GM19099 (cell line): ENCODE measurements around the gene ATRNL1.

ENCODE experiments used
- POLR2A ChIP-seq: IDR thresholded peaks from 3 replicates; pipeline ENCODE4 v1.6.1; 2011; ENCODE audit warnings: low read depth; ENCODE audit not compliant: insufficient read length; ENCODE audit errors: extremely low read depth

Gene ATRNL1

DNA sequence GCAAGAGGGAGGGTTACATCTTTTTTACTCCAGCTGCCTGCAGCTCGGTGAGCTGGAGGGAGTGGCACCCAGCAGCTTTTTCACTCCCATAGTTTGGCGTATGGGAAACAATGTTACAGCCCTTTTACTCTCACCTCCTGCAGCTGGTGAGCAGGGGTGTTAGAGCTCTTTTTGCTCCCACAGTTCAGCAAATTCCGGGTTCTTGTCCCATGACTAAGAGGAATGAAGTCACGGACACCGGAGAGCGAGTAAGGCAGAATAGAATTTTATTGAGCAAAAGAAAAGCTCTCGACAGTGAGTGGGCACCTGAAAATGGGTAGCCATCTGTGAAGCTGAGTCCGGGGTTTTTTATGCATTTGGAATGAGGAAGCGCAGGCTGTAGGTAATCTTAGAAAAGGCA lies 733.2 kb downstream of the ATRNL1 start:
- no peak for TF ChIP-seq POLR2A

DNA sequence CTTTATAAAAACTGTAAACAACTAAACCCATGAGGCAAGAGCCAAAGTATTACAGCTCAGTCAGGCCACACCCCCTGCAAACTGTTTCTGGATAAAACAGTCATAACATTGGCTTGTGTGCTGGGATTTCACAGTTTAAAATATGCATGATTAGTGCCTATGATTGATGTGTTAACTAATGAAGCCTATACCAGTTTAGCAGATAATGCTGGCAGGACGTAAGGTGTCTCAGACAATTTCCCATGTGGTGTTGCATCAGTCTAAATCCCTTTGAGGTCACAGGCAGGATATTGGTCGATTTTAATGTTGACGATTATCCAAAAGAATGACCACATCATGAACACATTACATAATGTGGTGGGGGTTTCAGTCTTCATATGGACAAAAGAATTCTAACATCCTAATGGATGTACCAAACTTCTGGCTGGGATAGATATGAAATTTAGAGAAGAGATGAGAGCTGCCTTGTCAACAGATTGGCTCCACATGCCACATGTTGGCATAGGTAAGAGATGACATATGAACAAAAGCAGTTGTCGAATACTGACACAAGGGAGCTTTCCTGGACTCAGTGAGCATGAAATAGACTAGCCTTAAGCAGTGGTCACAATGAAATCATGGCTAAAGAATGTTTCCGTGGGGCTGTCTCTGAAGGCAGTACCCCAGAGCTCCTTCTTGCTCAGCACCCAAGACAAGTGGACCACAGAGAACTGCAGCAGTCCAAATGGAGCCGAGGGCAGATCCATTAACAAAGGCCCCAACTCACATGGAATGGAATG lies 734.3 kb downstream of the ATRNL1 start:
- TF ChIP-seq POLR2A: no peak

DNA sequence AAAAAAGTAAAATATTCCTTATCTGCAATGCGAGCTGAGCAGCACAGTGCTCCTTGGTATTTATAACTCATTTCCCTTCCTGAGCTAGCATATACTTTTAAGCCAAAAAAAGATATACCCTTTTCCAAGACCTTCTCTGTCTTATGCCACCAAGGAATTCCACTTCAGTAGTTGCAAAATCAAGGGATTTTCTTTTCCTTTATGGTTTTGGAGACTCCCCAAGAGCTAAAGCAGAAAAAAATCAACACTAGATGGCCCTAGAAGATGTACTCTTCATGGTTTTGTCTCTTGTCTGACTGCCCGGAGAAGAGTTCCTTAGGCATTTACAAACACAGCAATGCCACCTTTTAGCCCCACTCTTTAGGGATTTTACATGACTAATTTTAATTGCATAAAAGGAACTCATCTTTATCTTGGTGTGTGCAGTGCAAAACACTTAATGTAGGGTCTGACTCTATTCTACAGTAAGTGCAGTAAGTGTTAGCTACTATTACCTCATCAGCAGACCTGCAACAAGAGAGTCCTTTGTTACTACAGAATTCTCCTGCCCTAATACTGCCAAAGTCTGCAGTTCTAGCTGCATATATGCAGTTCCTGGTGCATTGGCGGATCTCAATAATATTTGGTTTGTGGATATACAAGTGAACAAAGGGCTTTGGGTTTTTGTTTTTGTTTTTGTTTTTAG lies 736.5 kb downstream of the ATRNL1 start:
- no peak for TF ChIP-seq POLR2A

DNA sequence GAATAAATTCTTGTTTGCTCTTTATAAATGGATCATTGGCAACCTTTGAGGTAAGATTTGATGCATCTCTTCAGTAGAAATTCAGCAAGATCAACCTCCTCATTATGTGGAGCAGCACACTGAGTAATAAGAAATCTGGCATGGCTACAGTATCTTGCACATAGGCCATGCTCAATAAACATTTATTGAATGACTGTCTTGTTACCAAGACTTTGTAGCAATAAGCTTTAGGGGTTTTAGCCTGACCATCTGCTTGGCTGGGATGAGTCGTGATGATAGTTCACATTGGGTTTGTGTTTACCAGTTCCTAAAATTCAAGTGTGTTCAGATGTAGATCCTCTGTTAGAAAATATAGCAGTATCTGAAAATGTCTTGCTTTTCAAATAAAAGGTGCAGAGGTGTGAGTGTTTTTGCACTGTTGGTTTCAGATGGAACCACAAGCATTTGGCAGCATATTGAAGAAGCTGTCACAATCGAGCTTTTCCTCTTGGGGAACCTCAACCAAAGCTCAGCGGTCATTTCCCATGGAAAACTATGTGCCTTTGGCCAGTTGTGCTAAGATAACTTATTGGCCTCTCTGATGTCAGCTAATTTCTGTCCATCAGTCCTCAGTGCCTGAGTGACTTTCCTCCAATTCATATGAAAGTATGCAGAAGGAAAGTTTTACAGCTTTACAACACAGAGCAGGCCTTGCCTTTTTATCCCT lies 737.3 kb downstream of the ATRNL1 start:
- TF ChIP-seq POLR2A: no peak

DNA sequence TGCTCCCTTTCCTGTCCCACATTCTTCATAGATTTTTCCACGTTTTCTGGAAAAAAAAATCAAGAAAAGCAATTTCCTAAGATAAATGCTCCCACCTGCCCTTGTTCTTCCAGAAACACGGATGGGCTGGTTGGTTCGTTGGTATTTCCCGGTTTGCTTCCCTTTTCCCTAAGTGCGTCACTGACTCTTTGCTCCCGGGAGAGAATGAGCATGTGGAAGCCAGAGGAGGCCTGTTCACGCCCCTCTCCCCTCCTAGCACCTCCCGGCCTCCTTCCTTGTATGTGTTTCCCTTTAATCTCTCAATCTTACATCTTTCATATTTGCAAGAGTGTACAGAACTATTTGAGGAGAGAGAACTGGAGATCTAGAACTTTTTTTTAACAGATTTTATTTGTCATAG lies 737.9 kb downstream of the ATRNL1 start:
- no peak for TF ChIP-seq POLR2A

DNA sequence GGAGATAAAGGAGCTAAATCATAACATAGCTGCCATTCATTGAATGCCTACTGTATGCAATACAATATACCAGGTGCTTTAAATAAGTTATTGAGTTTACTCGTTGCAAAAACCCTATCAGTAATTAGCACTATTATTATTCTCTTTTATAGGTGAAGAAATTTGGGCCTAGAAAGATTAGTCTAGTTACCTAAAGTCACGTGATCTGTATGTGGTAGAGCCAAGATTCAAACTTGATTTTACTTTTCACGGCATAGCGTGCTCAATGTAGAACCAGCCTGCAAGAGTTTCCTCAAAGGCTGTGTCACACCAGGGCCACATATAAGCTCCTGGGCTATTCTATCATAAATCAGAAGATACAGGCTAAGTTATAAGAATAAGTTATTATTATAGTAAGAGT lies 740.0 kb downstream of the ATRNL1 start:
- TF ChIP-seq POLR2A: no peak

DNA sequence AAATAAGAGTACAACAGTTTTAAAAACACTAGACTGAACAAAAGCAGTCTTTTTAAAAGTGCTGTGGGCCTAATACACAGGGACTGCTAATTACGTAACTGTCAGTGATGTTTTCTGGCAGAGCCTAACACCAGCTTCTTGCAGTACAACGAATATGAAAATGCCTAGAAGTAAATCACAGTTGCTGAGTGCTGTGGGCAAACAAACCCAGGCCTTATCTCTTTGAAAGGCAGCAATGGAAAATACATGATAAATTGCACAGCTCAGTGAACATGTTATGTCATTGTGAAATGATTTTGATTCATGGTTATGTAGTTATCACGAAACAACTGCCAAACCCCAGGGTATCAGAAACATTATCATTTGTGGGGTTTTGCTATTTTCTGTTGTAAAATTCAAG lies 751.4 kb downstream of the ATRNL1 start:
- TF ChIP-seq POLR2A: no peak

DNA sequence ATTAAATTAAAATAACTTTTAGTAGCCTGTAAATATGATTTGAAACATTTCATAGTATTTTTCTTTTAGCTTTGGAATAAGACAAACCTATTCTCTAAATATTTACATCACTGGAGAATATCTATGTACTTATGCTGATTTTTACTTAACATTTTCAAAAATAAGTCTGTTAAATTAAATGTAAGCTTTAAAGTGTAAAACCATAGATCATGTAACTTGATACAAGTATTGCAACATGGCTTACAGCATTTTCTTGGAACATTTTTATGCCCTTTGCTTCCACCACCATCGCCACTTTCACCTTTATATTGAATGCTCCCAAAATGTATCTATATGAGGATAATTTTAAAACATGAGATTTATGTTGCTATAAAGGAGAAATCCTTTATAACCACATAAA lies 752.8 kb downstream of the ATRNL1 start:
- TF ChIP-seq POLR2A: no peak

DNA sequence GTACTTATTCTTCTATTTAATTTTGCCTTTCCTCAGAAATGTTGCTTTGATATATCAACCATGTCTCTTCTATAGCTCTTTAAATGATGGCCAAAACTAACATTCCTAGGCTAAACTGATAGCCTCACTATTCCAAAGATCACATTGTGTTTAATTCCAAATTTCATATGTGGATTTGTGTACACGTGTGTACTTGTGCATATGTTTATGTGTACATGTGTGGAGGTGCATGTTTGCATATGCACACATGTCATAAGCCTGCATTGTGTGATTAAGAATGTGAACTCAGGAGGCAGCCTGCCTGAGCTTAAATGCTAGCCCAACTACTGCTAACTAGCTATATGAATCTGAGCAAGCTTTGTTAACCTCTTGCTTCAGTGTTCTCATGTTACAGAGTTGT lies 753.4 kb downstream of the ATRNL1 start:
- no peak for TF ChIP-seq POLR2A

DNA sequence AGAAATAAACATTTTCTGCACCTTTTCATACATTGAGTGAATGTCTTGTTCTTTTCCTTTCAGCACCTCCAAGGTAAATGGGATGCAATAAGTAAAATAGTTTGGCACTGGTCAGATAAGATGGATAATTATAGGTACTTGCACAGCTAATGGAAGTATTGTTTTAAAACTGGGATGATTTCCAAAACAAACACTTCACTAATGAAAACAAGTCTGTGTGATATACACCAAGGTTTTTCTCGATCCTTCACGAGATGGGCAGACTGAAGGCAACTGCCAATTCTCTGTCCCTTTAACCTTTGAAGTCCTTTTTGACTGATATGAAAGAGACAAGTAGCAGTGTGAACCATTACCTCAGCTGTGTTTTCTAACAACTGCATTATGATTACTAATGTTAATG lies 756.0 kb downstream of the ATRNL1 start:
- TF ChIP-seq POLR2A: no peak

DNA sequence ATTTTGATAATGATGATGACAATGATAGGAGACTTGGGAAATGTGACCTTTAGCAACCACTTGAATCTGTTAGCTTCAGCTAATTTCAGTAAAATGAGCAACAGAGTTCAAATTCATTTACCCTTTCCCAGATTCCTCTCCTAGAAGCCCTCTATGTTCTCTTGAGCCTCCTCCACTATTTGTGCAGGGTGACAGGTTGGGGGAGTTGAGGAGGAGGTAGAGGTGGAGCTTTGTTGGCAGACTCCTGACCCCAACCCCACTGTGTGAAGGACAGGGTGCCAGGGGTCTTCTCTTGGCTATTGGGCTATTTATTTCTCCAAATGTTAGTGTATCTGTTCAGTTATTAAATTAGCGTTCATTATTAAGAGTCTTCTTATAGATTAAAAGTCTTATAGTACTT lies 757.5 kb downstream of the ATRNL1 start:
- no peak for TF ChIP-seq POLR2A

DNA sequence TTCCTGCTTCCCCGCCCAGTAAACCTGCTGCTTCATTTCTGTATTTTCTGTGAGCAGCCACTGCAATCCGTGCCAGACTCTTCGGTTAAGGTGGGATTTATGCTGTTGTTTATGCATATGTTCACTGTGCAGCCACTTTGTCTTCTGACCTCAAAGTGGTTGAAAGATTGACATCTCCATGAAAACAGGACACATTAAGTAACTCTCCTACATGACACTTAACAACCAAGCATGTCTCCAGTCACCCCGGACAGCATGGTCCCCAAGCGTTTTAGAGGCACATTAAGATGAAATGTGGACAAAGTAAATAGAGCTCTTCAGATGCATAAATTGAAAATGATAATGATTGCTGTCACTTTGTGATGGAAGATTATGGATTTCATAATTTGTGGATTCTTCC lies 758.5 kb downstream of the ATRNL1 start:
- no peak for TF ChIP-seq POLR2A

DNA sequence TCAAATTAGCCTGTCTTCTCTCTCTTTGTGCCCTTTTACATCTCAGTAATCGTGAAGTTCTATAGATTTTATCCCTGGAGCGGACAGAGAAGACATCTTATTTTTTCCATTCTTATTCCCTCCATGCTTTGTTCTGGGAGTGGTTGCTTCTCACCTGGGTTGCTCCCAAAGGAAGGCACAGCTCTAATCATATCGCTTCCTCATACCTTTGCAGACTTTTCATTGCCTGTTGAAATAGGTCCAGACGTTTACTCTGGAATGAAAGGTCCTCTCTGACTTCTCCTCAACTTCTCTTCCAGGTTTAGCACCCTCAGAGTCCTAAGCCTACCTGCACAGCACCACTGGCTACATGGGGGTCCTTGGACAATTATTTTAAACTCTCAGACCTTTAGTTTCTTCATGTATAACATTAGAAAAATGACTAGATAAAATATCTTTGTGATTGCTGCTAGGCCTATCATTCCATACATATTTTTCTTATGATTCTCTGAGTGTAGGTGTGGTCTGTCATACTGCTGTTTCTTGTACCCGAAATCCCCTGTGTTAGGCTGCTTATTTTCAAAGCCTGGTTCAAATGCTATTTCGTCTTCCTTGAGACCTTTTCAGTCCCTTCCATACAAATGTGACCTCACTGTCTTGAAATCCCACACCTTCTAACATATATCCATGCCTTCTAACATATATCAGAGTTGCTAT lies 761.7 kb downstream of the ATRNL1 start:
- TF ChIP-seq POLR2A: no peak

DNA sequence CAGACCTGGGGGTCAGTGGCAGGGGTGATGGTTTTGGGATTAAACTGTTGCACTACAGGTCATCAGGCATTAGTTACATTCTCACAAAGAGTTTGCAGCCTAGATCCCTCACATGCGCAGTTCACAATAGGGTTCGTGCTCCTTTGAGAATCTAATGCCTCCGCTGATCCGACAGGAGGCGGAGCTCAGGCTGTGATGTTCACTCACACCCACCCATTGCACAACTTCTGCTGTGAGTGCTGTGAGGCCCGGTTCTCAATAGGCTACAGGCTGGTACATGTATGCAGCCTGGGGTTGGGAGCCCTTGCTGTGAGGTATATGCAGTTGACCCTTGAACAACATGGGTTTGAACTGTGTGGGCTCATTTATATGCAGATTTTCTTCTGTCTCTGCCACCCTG lies 763.4 kb downstream of the ATRNL1 start:
- TF ChIP-seq POLR2A: no peak

DNA sequence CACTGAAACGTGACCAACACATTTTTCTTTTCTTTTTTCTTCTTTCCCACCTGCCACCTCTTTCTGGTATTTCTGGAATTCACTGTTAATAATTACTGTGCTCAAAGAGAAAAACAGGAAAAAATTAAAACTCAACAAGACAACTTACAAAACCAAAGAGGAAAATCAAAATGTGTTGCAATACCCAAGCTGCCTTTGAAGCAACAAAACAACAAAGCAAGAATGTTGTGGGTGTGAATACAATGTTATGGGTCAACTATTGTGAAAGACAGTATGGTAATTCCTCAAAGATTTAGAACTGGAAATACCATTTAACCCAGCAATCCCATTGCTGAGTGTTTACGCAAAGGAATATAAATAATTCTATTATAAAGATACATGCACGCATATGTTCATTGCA lies 764.7 kb downstream of the ATRNL1 start:
- no peak for TF ChIP-seq POLR2A
